Measurements from ENCODE around the gene RILPL2. TPM values are rescaled to one million over a fixed set of nuclear protein-coding genes. Genes with fewer than 3 reads are reported as not detected.
"Not testable (repeated sequence)": the region's sequence is repeated elsewhere in the genome, so short reads cannot be mapped to it uniquely, and the experiment has no call there.

The RILPL2 gene
- total and polyA plus RNA-seq, 2 experiments from 2014 or later: 2.8 to 4.4 TPM

- in situ Hi-C loops (cut with MboI): no loop called here
- peaks cover 48% of the 10 kb centered on the region for H3K79me2 ChIP-seq (ENCODE audit: insufficient read depth)
- H3K27ac ChIP-seq: peak overlapping the region; percentile 76
- H4K20me1 ChIP-seq (ENCODE audit: insufficient read depth): no peaks in the 10 kb centered on the region
- peak overlapping the region; percentile 100 for H3K4me2 ChIP-seq (ENCODE audit: unreplicated experiment)
- no peak for TF ChIP-seq EZH2 (IDR thresholded peaks at IDR 0.05; ENCODE audit: insufficient read depth, poor library complexity, severe bottlenecking)
- TF ChIP-seq EZH2phosphoT487 (IDR thresholded peaks at IDR 0.05; ENCODE audit: insufficient read depth, low read depth): no peak
- H3F3A ChIP-seq (ENCODE audit: insufficient read depth): peaks cover 16% of the 10 kb centered on the region
- H3K9me3 ChIP-seq (ENCODE audit: low read depth): no peaks in the 10 kb centered on the region
- H3K9me2 ChIP-seq (ENCODE audit: insufficient read depth): no peaks in the 10 kb centered on the region
- DNase-seq: peak; percentile 84
- peaks cover 11% of the 10 kb centered on the region for H3K4me1 ChIP-seq (ENCODE audit: insufficient read depth)
- peak overlapping the region; percentile 83 for H3K4me3 ChIP-seq
- peak overlapping the region; percentile 77 for H2AFZ ChIP-seq
- H3K27me3 ChIP-seq (replicated peaks; ENCODE audit: insufficient read depth): no peaks in the 10 kb centered on the region
- 18 to 25% methylated on average over 1 of the region's 1 CpG for WGBS, 2 experiments (ENCODE audit: low coverage in 1 of 2, low lambda C conversion rate in 2 of 2, missing lambda C conversion rate in 2 of 2)
- peak overlapping the region; percentile 82 for H3K9ac ChIP-seq
- H3K36me3 ChIP-seq (ENCODE audit: low read depth): no peaks in the 10 kb centered on the region
Observed at GRCh38 chr12:123384994-123385376, 51.5 kb downstream of the RILPL2 start.

- peaks cover 42% of the 10 kb centered on the region for H3K79me2 ChIP-seq (ENCODE audit: insufficient read depth)
- peak overlapping the region; percentile 82 for H3K9ac ChIP-seq
- H3F3A ChIP-seq (ENCODE audit: insufficient read depth): peaks cover 16% of the 10 kb centered on the region
- H3K27me3 ChIP-seq (replicated peaks; ENCODE audit: insufficient read depth): no peaks in the 10 kb centered on the region
- in situ Hi-C loops (cut with MboI): no loop called here
- peak overlapping the region; percentile 100 for H3K4me2 ChIP-seq (ENCODE audit: unreplicated experiment)
- H3K36me3 ChIP-seq (ENCODE audit: low read depth): no peaks in the 10 kb centered on the region
- no peaks in the 10 kb centered on the region for H3K9me2 ChIP-seq (ENCODE audit: insufficient read depth)
- peak; percentile 74 for DNase-seq
- no peaks in the 10 kb centered on the region for H4K20me1 ChIP-seq (ENCODE audit: insufficient read depth)
- peak overlapping the region; percentile 83 for H3K4me3 ChIP-seq
- peaks cover 11% of the 10 kb centered on the region for H3K4me1 ChIP-seq (ENCODE audit: insufficient read depth)
- H3K9me3 ChIP-seq (ENCODE audit: low read depth): no peaks in the 10 kb centered on the region
- H3K27ac ChIP-seq: peak overlapping the region; percentile 76
- H2AFZ ChIP-seq: peak overlapping the region; percentile 77
- TF ChIP-seq EZH2phosphoT487 (IDR thresholded peaks at IDR 0.05; ENCODE audit: insufficient read depth, low read depth): no peak
- TF ChIP-seq EZH2 (IDR thresholded peaks at IDR 0.05; ENCODE audit: insufficient read depth, poor library complexity, severe bottlenecking): no peak
- WGBS, 2 experiments (ENCODE audit: low coverage in 1 of 2, low lambda C conversion rate in 2 of 2, missing lambda C conversion rate in 2 of 2): 3 to 6% methylated on average over 34 to 40 of the region's 41 CpGs
Observed at GRCh38 chr12:123384318-123384993, 52.0 kb downstream of the RILPL2 start.

GRCh38 chr12:123382684-123383083, 53.8 kb downstream of the RILPL2 start:
- Histone ChIP-seq H3K27ac (no peak overlapping the region), H3K4me1 (ENCODE audit: insufficient read depth) (peaks cover 6% of the 10 kb centered on the region), H3K4me3 (peak overlapping the region; percentile 82; the same call in 1 of the 2 replicates), H4K20me1 (ENCODE audit: insufficient read depth) (no peaks in the 10 kb centered on the region), H3K9me3 (ENCODE audit: low read depth) (no peaks in the 10 kb centered on the region), H2AFZ (no peak overlapping the region), H3K4me2 (ENCODE audit: unreplicated experiment) (no peak overlapping the region), H3K27me3 (replicated peaks; ENCODE audit: insufficient read depth) (no peaks in the 10 kb centered on the region), H3K36me3 (ENCODE audit: low read depth) (no peaks in the 10 kb centered on the region), H3K9me2 (ENCODE audit: insufficient read depth) (no peaks in the 10 kb centered on the region), H3K79me2 (ENCODE audit: insufficient read depth) (peaks cover 35% of the 10 kb centered on the region), H3F3A (ENCODE audit: insufficient read depth) (peaks cover 10% of the 10 kb centered on the region), H3K9ac (no peak overlapping the region)
- WGBS, 2 experiments (ENCODE audit: low coverage in 1 of 2, low lambda C conversion rate in 2 of 2, missing lambda C conversion rate in 2 of 2): 86 to 88% methylated on average over 14 of the region's 14 CpGs
- no peak for DNase-seq
- no peak for TF ChIP-seq EZH2 (IDR thresholded peaks at IDR 0.05; ENCODE audit: insufficient read depth, poor library complexity, severe bottlenecking)
- no peak for TF ChIP-seq EZH2phosphoT487 (IDR thresholded peaks at IDR 0.05; ENCODE audit: insufficient read depth, low read depth)
- in situ Hi-C loops (cut with MboI): no loop called here

- in situ Hi-C loops (cut with MboI): no loop called here
- H3K9me3 ChIP-seq (ENCODE audit: low read depth): no peaks in the 10 kb centered on the region
- TF ChIP-seq EZH2 (IDR thresholded peaks at IDR 0.05; ENCODE audit: insufficient read depth, poor library complexity, severe bottlenecking): no peak
- no peak for TF ChIP-seq EZH2phosphoT487 (IDR thresholded peaks at IDR 0.05; ENCODE audit: insufficient read depth, low read depth)
- no peaks in the 10 kb centered on the region for H3K36me3 ChIP-seq (ENCODE audit: low read depth)
- DNase-seq: no peak
- H3K4me3 ChIP-seq: no peak overlapping the region
- 80 to 84% methylated on average over 5 of the region's 5 CpGs for WGBS, 2 experiments (ENCODE audit: low coverage in 1 of 2, low lambda C conversion rate in 2 of 2, missing lambda C conversion rate in 2 of 2)
- H3F3A ChIP-seq (ENCODE audit: insufficient read depth): no peaks in the 10 kb centered on the region
- no peaks in the 10 kb centered on the region for H3K27me3 ChIP-seq (replicated peaks; ENCODE audit: insufficient read depth)
- H4K20me1 ChIP-seq (ENCODE audit: insufficient read depth): no peaks in the 10 kb centered on the region
- no peak overlapping the region for H3K27ac ChIP-seq
- no peaks in the 10 kb centered on the region for H3K4me1 ChIP-seq (ENCODE audit: insufficient read depth)
- H3K9ac ChIP-seq: no peak overlapping the region
- no peak overlapping the region for H2AFZ ChIP-seq
- H3K9me2 ChIP-seq (ENCODE audit: insufficient read depth): no peaks in the 10 kb centered on the region
- peaks cover 2% of the 10 kb centered on the region; the same call in 1 of the 2 replicates for H3K79me2 ChIP-seq (ENCODE audit: insufficient read depth)
- H3K4me2 ChIP-seq (ENCODE audit: unreplicated experiment): no peak overlapping the region
Observed at GRCh38 chr12:123379391-123379790, 57.1 kb downstream of the RILPL2 start.

GRCh38 chr12:123372415-123372814, 64.1 kb downstream of the RILPL2 start:
- H3K27me3 ChIP-seq (replicated peaks; ENCODE audit: insufficient read depth); in situ Hi-C loops (cut with MboI); H3K4me3 ChIP-seq; H3K27ac ChIP-seq; H3K9me3 ChIP-seq (ENCODE audit: low read depth); H2AFZ ChIP-seq; H3K9me2 ChIP-seq (ENCODE audit: insufficient read depth); H3K9ac ChIP-seq; H3K4me1 ChIP-seq (ENCODE audit: insufficient read depth); H4K20me1 ChIP-seq (ENCODE audit: insufficient read depth); H3K4me2 ChIP-seq (ENCODE audit: unreplicated experiment); H3K36me3 ChIP-seq (ENCODE audit: low read depth); H3F3A ChIP-seq (ENCODE audit: insufficient read depth); H3K79me2 ChIP-seq (ENCODE audit: insufficient read depth); DNase-seq: not testable (repeated sequence)
- WGBS, 2 experiments (ENCODE audit: low coverage in 1 of 2, low lambda C conversion rate in 2 of 2, missing lambda C conversion rate in 2 of 2): 83 to 86% methylated on average over 5 of the region's 5 CpGs

- H3F3A ChIP-seq (ENCODE audit: insufficient read depth); H3K4me2 ChIP-seq (ENCODE audit: unreplicated experiment); H3K27ac ChIP-seq; H4K20me1 ChIP-seq (ENCODE audit: insufficient read depth); H3K9ac ChIP-seq; H3K9me3 ChIP-seq (ENCODE audit: low read depth); in situ Hi-C loops (cut with MboI); H3K4me3 ChIP-seq; H3K27me3 ChIP-seq (replicated peaks; ENCODE audit: insufficient read depth); H3K36me3 ChIP-seq (ENCODE audit: low read depth); H3K9me2 ChIP-seq (ENCODE audit: insufficient read depth); H2AFZ ChIP-seq; H3K79me2 ChIP-seq (ENCODE audit: insufficient read depth); DNase-seq; H3K4me1 ChIP-seq (ENCODE audit: insufficient read depth): not testable (repeated sequence)
- 88% methylated on average over 26 to 48 of the region's 48 CpGs for WGBS, 2 experiments (ENCODE audit: low coverage in 1 of 2, low lambda C conversion rate in 2 of 2, missing lambda C conversion rate in 2 of 2)
Observed at GRCh38 chr12:123371667-123372368, 64.7 kb downstream of the RILPL2 start.

All from GM23248 (cell line).